Fibroblast of the aortic adventitia (primary cell): ENCODE measurements around the gene ENPP1. TPM values are rescaled to one million over a fixed set of nuclear protein-coding genes. Genes with fewer than 3 reads are reported as not detected.
"Not testable (repeated sequence)": the region's sequence is repeated elsewhere in the genome, so short reads cannot be mapped to it uniquely, and the experiment has no call there.

ENCODE experiments used
- DNase-seq: peaks from one replicate; pipeline ENCODE4 v3.0.0-alpha.2; 2010; ENCODE audit warnings: low read depth
- H3K4me3 ChIP-seq: 2 replicates; pipeline ENCODE4 v1.5.1; 2011; ENCODE audit warnings: low read depth, mild to moderate bottlenecking, control low read depth, low read length, moderate library complexity
- CTCF ChIP-seq: IDR thresholded peaks from 2 replicates; pipeline ENCODE4 v1.5.1; 2011; ENCODE audit warnings: mild to moderate bottlenecking, low read length, control low read depth, inconsistent platforms; ENCODE audit not compliant: insufficient read depth
- total RNA-seq: library from RNA; depleted of rRNA; stranded (reverse); fragments of >200 nt; gene quantifications from 2 replicates; pipeline ENCODE4 v1.2.3, GENCODE V29; 2012; ENCODE audit warnings: low replicate concordance

Gene ENPP1
- total RNA-seq, 1 donor, result 7.4 TPM

GRCh38 chr6:131894493-131895424 is 86.9 kb downstream of the ENPP1 start:
- no peak for TF ChIP-seq CTCF
- DNase-seq, result no peak
- H3K4me3 ChIP-seq, result no peak overlapping the region

GRCh38 chr6:131897050-131897435 is 89.2 kb downstream of the ENPP1 start:
- DNase-seq, result no peak
- TF ChIP-seq CTCF, result no peak
- no peak overlapping the region for H3K4me3 ChIP-seq

GRCh38 chr6:131897621-131898020 is 89.8 kb downstream of the ENPP1 start:
- H3K4me3 ChIP-seq, result no peak overlapping the region
- no peak for TF ChIP-seq CTCF
- no peak for DNase-seq

GRCh38 chr6:131898718-131899117 is 90.9 kb downstream of the ENPP1 start:
- DNase-seq, result no peak
- no peak for TF ChIP-seq CTCF
- no peak overlapping the region for H3K4me3 ChIP-seq

- no peak overlapping the region for H3K4me3 ChIP-seq
- no peak for TF ChIP-seq CTCF
- DNase-seq, result no peak
Observed at GRCh38 chr6:131900231-131900630, 92.4 kb downstream of the ENPP1 start.

DNA sequence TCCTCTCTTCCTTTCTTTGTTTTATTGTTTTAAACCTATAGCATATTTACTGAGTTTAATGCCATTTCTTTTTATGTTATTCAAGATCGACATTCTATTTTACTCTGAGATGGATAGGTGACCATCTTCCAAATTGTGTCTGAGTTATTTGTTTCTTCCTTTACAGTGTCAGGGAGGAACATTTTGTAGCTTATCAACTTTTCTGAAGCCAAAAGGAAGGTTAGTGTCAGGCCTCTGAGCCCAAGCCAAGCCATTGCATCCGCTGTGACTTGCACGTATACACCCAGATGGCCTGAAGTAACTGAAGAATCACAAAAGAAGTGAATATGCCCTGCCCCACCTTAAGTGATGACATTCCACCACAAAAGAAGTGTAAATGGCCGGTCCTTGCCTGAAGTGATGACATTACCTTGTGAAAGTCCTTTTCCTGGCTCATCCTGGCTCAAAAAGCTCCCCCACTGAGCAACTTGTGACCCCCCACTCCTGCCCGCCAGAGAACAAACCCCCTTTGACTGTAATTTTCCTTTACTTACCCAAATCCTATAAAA is 93.6 kb downstream of the ENPP1 start:
- DNase-seq, H3K4me3 ChIP-seq: not testable (repeated sequence)

DNA sequence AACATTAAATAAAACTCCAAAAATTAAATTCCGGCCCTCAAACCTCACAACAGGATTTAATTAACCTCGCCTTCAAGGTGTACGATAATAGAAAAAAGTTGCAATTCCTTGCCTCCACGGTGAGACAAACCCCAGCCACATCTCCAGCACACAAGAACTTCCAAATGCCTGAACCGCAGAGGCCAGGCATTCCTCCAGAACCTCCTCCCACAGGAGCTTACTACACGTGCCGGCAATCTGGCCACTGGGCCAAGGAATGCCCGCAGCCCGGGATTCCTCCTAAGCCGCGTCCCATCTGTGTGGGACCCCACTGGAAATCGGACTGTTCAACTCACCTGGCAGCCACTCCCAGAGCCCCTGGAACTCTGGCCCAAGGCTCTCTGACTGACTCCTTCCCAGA is 95.9 kb downstream of the ENPP1 start:
- H3K4me3 ChIP-seq, DNase-seq: not testable (repeated sequence)

DNA sequence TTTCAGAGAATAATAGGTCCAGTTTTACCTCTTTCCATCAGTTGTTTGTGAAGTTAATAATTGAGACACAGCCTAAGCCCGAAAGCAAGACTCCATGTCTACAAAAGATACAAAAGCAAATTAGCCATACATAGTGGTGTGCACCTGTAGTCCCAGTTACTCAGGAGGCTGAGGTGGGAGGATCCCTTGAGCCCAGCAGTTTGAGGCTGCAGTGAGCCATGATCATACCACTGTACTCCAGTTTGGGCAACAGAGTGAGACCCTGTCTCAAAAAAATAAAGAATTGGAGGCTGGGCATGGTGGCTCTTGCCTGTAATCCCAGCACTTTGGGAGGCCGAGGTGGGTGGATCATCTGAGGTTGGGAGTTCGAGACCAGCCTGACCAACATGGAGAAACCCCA is 101.0 kb downstream of the ENPP1 start:
- not testable (repeated sequence) for H3K4me3 ChIP-seq, DNase-seq
